Epithelial cell of umbilical artery (primary cell): ENCODE measurements around the gene DMRT2. TPM values are rescaled to one million over a fixed set of nuclear protein-coding genes. Genes with fewer than 3 reads are reported as not detected.

Experiments used
- total RNA-seq: library from RNA; depleted of rRNA; stranded (reverse); fragments of >200 nt; gene quantifications from 2 replicates; pipeline ENCODE4 v1.2.3, GENCODE V29; 2014

DMRT2 gene
- not detected in 2 replicates for total RNA-seq

DNA sequence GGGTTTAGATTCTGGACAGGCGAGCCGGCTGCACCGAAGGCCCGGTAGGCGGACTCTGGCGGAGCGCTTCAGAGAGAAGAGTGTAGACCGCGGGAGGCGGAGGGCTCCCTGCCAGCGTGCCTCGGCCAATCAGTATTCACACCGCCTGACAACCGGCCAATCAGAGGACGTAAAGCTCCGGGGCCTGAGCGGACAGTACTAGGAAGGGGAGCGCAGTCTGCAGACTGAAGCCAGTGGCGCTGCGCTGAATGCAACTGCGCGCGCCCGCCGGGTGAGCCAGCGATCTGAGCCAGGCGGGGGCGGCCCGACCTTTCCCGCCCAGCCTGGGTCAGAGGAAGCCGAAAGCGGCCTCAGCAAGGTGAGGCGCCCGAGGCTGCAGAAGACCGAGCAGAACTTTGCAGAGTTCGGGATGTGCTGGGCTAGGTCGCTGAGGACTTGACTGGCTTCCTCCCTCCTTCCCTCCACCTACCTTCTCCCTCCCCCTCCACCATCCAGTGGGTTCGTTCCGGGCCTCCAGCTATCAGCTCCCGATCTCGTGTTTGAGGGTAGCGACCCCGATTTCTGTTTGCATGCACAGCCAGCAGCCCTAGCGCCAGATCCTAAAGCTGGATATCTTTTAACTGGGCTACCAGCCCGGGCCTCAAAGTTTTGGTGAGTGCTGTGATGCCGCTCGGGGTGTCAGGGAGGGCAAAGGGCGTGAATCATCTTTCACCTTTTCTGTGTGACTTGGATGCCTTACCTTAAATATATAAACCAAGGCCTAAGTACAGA, at the start of gene DMRT2:
DMRT2 (plus strand) TSS at position 233 of the 771 bp plus-strand sequence. CDS start 1,257 bp downstream, outside the sequence.

Other genes starting within 250 kb of the DMRT2 start
- not detected in 2 replicates for gene DMRT1, start 208.7 kb upstream of the DMRT2 start, total RNA-seq
- gene DMRT3, start 73.7 kb upstream of the DMRT2 start, total RNA-seq: not detected in 2 replicates